NCI-H2196 treated with DMSO at 0.1 percent for 48 hours (cell line): ENCODE results near the gene IFNL2.
A peak's percentile ranks its signal among the peaks of the same experiment; 100 is the strongest.
"Not testable (repeated sequence)": the region's sequence is repeated elsewhere in the genome, so short reads cannot be mapped to it uniquely, and the experiment has no call there.

ENCODE experiments used
- DNase-seq: peaks from one replicate; lab custom pipeline; 2025; ENCODE audit not compliant: unreplicated experiment; lab: John Stamatoyannopoulos, UW

The IFNL2 gene

DNA sequence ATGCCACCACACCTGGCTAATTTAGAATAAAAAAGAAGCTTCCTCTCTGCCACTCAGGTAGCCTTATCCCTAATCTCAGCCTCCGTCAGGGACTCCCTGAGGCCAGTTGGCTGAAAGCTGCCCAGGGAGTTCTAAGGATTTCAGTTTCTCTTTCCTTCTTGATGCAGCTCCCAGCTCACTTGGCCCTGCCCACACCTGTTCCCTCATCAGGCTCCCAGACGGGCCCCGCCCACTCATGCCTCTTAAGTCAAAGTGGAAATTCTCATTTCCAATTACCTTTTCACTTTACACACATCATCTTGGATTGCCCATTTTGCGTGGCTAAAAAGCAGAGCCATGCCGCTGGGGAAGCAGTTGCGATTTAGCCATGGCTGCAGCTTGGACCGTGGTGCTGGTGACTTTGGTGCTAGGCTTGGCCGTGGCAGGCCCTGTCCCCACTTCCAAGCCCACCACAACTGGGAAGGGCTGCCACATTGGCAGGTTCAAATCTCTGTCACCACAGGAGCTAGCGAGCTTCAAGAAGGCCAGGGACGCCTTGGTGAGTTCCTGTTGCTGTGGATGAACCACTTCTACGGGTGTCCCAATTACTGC, 28.0 kb downstream of the IFNL2 start, which contains the start of gene IFNL1:
Gene IFNL1 (plus strand): TSS at position 353 of the 591 bp plus-strand sequence. CDS start 15 bp downstream, at position 368.
- no peak for DNase-seq

DNA sequence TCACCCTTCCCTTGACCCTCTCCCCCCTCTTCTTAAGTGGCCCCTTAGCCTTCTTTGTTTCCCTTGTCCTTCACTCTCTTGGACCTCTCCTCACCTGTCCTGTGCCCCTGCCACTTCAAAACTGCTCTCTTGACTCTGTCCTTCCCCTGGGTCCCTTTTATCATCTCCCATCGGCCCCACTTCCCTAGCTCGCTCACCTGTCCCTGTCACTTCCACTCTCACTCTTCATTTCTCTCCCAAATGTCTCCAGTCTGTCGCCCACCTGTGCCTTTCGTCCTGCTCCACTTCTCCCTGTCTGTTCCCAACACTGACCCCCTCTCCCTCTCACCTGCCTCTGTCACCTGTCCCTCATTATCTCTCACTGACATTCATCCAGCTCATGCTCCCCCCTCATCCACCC, 28.7 kb downstream of the IFNL2 start:
- no peak for DNase-seq

DNA sequence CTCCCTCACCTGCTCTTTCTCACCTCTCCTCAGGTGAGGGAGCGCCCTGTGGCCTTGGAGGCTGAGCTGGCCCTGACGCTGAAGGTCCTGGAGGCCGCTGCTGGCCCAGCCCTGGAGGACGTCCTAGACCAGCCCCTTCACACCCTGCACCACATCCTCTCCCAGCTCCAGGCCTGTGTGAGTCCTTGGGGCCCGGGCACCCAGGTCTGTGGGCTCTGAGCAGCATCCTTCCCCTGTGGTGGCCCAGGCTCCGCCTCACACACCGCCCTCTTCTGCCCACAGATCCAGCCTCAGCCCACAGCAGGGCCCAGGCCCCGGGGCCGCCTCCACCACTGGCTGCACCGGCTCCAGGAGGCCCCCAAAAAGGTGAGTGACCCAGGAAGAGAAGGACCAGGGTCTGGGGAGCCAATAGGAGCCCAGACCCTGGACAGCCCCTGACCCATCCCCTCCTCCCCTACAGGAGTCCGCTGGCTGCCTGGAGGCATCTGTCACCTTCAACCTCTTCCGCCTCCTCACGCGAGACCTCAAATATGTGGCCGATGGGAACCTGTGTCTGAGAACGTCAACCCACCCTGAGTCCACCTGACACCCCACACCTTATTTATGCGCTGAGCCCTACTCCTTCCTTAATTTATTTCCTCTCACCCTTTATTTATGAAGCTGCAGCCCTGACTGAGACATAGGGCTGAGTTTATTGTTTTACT, 29.9 kb downstream of the IFNL2 start:
- DNase-seq = no peak

DNA sequence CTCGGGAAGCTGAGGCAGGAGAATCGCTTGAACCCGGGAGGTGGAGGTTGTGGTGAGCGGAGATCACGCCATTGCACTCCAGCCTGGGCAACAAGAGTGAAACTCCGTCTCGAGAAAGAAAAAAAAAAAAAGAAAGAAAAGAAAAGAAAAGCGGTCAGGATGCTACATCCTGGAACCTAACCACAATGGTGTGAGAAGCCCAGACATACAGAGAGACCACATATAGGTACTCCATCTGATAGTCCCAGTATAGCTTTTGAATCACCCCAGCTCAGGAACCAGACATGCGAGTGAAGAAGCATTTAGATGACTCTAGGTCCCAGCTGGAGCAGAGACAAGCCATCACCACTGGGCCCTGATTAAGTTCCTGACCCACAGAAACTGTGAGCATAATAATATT, 31.2 kb downstream of the IFNL2 start:
- DNase-seq = no peak

DNA sequence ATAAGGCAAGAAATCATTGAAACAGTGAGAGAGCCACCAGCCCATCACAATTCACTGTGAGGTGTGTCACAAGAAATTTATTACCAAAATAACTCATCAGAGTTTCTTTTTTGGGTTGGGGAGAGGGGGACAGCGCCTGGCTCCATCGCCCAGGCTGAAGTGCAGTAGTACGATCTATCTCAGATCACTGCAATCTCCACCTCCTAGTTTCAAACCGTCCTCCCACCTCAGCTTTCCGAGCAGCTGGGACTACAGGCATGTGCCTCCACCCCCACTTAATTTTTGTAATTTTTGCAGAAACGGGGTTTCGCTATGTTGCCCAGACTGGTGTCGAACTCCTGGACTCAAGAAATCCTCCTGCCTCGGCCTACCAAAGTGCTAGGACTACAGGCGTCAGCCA, 31.6 kb downstream of the IFNL2 start:
- DNase-seq = no peak

DNA sequence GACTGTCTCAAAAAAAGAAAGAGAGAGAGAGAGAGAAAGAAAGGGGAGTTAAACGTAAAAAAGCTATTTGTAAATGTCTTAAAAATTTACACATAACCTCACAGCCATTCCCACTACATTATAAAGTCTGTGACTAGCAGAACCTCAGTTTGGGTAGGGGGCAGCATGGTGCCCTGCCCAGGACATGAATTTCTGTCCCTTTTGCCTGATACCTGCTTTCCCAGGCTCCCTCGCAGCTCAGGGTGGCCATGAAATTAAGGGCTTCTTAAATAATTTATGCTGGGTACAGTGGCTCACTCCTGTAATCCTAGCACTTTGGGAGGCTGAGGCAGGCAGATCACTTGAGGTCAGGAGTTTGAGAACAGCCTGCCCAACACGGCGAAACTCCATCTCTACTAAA, 32.8 kb downstream of the IFNL2 start:
- no peak for DNase-seq

DNA sequence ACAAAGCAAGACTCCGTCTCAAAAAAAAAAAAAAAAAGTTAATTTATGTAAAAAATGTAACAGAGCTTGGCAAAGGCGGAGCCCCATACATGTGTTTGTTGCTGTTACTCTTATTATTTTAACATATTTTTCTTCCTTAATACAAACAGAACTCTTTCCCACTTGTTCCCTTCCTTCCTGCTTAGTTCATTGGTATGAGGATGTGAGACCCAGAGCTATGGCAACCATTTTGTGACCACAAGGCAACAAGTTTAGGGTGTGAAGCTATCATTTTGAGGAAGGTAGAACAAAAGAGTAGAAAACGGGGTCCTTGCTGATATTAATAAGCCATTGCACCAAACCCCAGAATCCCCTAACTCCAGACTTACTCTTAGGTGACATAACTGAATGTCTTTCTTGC, 33.4 kb downstream of the IFNL2 start:
- no peak for DNase-seq

DNA sequence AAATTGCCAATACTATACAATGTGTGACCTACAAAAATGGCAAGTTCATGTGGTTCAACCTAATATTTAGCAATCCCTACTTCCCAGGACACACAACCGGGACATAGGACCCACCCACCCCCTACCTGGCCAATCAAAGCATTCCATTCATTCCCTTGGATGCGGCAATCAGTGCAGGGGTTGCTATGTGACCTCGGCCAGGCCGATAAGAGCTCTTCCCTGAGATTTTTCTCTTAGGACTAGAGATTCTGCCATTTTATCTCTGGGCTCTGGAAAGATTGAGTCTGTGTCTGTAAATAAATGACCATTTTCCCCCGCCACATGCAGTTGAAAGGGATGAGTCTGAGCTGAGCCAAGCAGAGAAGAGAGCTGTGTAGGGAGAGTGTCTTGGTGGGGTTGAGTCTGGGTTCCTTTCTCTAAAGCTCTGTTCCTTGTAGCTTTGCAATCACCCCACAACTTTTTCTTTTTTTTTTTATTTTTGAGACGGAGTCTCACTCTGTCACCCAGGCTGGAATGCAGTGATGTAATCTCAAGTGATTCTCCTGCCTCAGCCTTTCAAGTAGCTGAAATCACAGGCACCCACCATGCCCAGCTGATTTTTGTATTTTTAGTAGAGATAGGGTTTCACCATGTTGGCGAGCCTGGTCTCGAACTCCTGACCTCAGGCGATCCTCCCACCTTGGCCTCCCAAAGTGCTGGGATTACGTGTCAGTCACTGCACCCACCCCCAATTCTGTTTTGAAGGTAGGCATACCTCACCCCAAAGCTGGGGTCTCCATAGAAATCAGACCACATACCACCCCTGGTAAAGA, 35.4 kb downstream of the IFNL2 start:
- no peak for DNase-seq

DNA sequence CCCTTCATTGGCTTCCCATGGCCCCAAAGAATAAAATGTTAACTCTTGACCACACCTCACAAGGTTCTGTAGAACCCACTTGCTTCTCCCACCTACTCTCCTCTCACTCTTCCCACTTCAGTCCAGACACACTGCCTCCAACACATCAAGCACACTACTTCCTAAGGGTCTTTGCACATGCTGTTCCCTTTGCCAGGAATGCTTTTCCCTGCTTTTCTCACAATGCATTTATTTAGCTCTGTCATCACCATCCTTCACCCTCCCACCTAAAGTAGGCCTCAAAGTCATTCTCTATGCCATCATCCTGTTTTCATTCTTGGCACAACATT, 36.0 kb downstream of the IFNL2 start:
- no peak for DNase-seq

DNA sequence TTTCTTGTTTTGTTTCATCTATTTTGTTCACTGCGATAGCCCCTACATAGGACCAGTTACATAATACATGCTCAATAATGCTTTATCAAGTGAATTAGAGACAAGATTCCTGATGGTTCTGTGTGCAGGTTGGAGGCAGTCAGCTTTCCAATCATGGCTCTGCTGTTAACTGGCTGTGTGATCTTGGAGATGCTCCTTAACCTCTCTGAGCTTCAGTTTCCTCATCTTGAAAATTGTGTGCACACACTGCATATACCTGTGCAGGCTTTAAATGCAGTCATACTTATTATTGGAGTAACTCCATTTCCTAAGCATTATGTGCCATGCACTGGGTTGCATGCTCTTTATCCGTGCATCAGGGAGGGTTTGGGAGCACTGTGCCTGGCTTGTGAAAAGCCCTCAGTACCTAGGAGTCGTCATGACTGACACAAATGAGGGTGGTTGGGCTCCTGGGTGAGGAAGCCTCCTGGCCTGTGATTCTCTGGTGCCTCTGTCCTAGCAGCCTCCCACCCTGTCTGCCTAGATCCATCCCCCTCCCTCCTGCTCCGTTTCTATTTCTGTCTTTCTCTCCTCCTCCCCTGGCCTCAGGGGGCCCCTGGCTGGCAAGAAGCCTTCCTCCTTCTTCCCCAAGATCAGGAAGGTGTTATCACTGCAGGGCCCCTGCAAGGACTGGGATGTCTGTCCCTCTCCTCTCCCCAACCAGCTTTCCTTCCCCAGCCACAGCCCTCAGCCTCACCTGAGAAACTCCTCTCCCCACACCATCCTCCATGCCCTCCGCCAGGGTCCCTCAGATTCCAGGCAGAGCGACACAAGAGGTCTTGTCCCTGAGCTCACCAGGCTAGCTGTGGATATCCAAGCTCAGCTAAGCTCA, 36.7 kb downstream of the IFNL2 start:
- DNase-seq = no peak

DNA sequence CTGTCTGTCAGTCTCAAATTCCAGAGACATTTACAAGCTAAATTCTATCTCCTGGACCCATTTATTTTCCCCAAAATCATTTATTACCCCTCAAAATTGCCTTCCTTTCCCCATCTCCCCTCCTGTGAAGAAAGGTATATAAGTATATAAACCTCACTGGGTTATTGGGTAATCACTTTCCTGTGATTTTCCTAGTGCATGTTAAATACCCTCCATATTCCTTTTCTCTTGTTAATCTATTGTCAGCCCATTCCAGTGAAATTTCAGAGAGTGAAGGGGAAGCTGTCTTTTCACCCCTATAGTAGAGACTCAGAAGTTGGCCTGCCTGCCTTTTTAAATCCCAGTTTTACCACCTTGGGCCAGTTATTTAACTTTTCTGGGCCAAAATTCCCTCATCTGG, 37.9 kb downstream of the IFNL2 start:
- no peak for DNase-seq

DNA sequence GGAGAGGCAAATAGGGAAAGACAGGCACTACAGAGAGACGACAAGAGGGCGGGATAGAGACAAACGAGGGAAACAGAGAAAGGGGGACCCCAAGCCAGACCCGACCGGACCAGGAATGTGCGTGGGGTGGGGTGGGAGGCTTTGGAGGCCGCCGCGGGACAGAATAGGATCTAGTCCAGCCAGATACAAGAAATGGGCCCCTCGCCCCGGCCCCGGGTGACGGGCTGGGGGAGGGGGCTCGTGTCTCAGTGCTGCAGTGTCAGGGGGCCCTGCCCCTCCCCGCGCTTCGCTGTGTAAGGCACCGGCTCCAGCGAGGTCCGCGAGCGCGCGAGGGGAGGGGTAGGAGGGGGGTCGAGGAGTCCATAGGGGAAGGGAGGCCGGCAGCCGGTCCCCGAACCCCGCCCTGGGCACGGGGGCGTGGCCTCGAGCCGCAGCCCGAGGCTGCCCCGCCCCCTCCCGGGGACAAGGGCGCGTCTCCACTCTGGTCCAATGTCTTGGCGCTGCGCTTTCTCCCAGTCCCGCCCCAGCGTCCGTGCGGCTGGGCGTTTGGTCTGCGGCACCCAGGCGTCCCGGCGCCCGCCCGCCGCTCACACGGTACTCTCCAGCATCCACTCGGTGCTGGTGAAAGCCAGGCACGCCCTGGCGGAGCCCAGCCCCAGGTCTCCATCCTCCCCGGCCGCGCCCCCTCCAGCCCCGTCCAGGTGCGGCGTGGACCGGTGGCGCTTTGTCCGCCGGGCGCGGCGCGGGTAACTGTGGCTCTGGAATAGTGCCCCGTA, 39.0 kb downstream of the IFNL2 start:
- peak; percentile 83 for DNase-seq

DNA sequence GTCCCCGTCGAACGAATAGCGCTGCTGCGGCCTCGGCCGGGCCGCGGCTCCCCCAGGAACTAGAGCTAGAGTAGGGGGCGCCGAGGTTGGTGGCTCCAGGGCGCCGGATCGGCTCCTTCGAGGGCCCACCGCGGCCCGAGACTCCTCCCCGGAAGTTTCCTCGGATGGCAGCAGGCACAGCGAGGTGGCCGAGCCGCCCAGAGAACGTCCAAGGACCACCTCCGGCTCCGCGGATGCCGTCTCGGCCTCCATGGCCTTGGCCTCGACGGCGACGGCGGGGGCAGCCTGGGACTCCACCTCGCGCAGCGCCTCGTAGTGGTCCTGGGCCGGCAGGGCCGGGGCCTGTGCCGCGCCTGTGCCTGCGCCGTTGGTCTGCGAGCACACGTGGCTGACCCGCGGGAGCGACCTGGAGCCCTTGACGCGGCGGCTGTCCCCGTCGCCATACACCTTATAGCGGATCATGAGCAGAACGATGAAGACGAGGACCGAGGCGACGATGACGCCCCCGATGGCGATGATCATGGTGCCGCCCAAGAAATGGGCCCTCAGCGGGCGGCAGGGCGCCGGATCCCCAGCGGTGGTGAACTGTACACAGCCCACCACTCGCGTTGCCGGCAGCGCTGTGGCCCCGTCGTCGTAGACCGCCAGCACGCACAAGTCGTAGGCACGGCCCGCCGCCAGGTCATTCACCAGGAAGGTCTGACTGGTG, 39.8 kb downstream of the IFNL2 start:
- DNase-seq = no peak

DNA sequence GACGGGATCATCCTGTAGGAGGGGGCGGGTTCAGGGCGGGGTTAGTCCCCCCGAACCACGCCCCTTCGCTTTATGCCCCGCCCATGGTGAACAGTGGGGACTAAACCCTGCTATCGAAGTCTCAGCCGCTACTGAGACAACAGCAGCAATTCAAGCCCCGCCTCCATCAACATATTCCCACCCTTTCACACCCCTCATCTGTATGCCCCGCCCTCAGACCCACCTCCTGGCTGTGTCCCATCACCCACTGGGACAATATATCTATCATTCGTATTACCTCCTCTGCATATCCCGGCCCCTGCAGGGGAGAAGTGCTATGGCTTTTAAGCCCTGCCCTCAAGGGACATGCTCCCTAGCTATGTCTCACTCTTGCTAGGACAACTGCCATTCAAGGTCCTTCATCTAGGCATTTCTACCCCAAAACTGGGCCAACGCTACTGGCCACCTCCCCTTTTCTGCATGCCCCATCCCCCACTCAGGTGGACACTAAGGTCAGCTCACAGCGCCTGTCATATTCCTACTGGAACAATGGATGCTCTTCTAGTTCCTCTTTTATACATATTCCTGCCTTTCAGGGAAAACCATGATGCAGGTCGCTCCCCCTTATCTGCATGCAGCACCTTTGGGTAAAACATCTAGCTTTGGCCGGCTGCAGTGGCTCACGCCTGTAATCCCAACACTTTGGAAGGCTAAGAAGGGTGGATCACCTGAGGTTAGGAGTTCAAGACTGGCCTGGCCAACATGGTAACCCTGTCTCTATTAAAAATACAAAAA, 40.5 kb downstream of the IFNL2 start:
- peak; percentile 44 for DNase-seq

DNA sequence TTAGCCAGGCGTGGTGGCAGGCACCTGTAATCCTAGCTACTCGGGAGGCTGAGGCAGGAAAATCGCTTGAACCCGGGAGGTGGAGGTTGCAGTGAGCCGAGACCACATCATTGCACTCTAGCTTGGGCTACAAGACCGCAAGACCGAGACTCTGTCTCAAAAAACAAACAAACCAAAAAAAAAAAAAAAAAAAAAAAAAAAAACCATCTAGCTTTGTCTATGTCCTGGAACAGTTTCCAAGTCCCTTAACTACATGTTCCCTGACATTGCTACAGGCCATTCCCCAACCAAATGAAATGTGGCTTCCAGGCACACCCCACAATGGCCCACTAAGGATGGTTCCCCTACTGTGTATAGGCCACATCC, 41.1 kb downstream of the IFNL2 start:
- not testable (repeated sequence) for DNase-seq

DNA sequence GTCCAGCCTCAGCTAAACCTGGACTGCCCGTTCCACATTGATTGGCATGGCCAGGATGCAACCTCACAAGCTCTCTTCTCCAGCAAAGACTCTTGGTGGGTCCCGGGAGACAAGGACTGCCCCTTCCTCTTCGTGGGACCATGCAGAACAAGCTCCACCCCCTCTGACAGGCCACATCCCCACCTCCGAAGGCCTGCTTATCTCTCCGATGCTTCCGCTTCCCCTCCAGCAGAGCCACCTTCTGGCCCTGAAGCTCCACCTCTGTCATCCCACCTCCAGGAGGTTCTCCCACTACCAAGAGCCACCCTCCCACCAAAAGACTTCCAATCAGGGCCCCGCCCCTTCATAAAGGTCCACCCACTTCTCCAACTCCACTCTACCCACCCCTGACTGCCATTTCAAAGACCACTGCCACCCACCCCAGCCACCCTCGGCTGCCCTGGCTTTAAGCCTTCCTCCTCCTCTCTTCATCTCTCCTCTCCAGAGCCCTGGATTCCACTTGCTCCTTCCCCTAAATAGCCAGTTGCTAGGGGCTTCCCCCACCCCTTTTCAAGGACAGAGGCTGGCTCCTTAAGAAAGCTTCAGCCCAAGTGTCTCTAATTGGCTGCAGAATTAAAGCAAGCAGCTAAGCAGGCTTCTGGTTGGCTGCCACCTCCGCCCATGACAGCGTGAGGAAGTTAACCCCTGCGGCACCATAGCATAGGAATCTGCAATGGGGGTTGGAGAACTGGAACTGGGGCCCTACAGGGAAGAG, 42.5 kb downstream of the IFNL2 start:
- DNase-seq = no peak

DNA sequence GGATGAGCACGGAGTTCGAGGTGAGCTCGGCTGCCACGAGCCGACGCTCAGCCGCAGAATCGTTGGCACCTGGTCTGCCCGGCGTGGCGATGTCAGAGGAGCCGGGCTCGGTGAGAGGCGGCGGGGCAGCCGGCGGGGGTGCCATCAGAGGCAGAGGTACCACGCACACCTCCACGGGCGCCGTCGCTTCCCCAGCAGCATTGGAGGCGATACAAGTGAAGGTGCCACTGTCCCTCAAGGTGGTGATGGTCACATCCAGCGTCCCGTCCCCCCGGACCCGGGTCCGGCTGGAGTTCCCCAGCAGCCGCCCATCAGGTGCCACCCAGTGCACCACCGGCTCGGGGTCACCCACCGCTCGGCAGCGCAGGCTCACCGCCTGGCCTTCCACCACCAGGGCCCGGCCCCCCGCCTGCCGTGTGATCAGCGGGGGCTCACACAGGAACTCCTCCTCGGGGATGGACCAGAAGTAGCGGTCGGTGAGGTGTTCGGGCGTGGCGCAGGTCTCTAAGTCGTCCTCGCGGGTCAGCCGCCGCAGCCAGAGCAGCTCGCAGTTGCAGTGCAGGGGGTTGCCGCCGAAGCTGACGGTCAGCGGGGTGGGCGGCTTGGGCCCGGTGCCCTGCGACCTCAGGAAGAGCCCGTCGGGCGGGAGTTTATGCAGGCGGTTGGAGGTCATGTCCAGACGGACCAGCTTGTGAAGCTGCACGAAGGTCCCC, 46.0 kb downstream of the IFNL2 start:
- DNase-seq = no peak

DNA sequence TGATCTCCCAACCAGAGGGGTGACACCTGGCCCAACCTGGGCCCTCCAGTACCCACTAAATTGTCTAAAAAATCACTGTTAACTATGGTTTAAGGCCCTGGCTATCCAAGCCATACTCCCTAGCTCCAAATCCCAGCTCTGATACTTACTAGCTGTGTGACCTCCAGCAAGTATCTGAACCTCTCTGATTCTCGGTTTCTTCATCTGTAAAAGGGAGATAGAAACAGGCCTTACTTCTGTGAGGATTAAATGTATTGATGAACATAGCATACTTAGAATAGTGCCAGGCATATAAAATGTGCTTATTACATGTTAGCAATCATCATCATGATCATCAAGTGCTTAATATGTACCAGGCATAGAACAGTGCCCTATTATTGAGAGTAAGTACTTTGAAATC, 47.7 kb downstream of the IFNL2 start:
- no peak for DNase-seq
